ENCODE results near the gene SEZ6. TPM values are rescaled to one million over a fixed set of nuclear protein-coding genes. Genes with fewer than 3 reads are reported as not detected.
A peak's percentile ranks its signal among the peaks of the same experiment; 100 is the strongest.

SEZ6 gene
- total RNA-seq, 1 experiment from 2014 or later: 2.6 TPM

GRCh38 chr17:28951428-28951990, 54.3 kb downstream of the SEZ6 start, which contains the start of gene PHF12:
TSS of gene PHF12 (minus strand) at chr17:28951518. CDS start at chr17:28950960, 558 bp downstream.
- intact Hi-C loops (cut with micrococcal nuclease; ENCODE audit: unreplicated experiment): no loop called here
- TF ChIP-seq EZH2 (IDR thresholded peaks at IDR 0.05; ENCODE audit: borderline replicate concordance, low read depth, low read length, poor library complexity, severe bottlenecking): no peak
- TF ChIP-seq, protein P1, sequence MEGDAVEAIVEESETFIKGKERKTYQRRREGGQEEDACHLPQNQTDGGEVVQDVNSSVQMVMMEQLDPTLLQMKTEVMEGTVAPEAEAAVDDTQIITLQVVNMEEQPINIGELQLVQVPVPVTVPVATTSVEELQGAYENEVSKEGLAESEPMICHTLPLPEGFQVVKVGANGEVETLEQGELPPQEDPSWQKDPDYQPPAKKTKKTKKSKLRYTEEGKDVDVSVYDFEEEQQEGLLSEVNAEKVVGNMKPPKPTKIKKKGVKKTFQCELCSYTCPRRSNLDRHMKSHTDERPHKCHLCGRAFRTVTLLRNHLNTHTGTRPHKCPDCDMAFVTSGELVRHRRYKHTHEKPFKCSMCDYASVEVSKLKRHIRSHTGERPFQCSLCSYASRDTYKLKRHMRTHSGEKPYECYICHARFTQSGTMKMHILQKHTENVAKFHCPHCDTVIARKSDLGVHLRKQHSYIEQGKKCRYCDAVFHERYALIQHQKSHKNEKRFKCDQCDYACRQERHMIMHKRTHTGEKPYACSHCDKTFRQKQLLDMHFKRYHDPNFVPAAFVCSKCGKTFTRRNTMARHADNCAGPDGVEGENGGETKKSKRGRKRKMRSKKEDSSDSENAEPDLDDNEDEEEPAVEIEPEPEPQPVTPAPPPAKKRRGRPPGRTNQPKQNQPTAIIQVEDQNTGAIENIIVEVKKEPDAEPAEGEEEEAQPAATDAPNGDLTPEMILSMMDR (conservative IDR thresholded peaks at IDR 0.05; ENCODE audit: low read depth, low read length): no peak
- Histone ChIP-seq H3K4me1 (ENCODE audit: insufficient read depth, low read length, poor library complexity, severe bottlenecking) (peaks cover 30% of the 10 kb centered on the region), H3K27ac (ENCODE audit: low read depth, low read length, poor library complexity, severe bottlenecking) (peak within 1 kb of the TSS; percentile 95), H3K36me3 (ENCODE audit: insufficient read depth, low read length, poor library complexity, severe bottlenecking) (no peaks in the 10 kb centered on the region), H3K27me3 (replicated peaks; ENCODE audit: insufficient read depth, low read depth, low read length, poor library complexity) (no peaks in the 10 kb centered on the region), H3K4me3 (ENCODE audit: low read depth, low read length, poor library complexity, severe bottlenecking) (peak within 1 kb of the TSS; percentile 88), H3K9me3 (ENCODE audit: low read depth, low read length, poor library complexity, severe bottlenecking) (no peaks in the 10 kb centered on the region)
- DNase-seq (ENCODE audit: low spot score): peak; percentile 100
- ChIA-PET CTCF (interaction anchor here (0.6 to 2.6 kb wide), 9 partner anchors 14 to 360 kb away, joined by 3 to 9 read pairs (median 5); no protein-coding TSS in a partner anchor), POLR2A (ENCODE audit: low non-redundant PET) (interaction anchor here (0.6 to 1.0 kb wide), 2 partner anchors 39 to 232 kb away, joined by 5 to 9 read pairs; partner anchors contain the start of gene RPL23A)
- no TSS peak for BruUV-seq (replicated peaks)

DNA sequence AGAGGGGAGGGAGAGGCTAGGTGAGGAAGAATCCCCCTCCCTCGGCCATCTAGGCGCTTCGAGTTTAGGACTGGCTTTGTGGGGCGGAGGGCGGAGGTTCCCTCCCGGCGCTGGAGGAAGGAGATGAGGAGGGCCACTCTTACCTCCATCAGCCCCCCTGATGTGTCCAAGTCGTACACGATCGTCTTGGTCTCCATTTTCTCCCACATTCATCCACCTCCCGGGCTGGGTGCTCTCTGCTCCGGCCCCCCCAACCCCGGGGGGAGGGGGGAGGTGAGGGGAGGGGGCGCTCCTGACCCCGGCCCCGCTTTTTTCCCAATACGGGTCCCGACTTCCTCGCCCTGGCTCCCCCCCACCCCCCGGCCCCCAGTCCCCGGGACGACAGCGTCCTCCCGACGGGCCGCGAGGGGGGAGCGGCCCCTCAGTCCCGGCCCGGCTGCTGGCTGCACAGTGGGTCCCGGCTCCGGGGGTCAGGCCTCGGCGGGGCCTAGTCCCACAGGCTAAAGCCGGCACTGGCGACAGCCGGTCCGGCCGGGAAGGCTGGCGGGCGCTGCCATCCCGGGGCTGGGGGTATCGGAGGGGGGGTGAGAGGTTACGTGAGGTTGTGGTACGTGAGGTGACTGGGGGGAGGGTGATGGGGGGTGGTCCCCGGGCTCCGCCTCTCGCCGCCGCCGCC, 54.9 kb downstream of the SEZ6 start:
- BruUV-seq (replicated peaks): no TSS peak
- peaks cover 37% of the 10 kb centered on the region for H3K4me1 ChIP-seq (ENCODE audit: insufficient read depth, low read length, poor library complexity, severe bottlenecking)
- ChIA-PET CTCF (interaction anchor here (0.6 to 2.1 kb wide), 7 partner anchors 15 to 224 kb away, joined by 3 to 8 read pairs (median 6); no protein-coding TSS in a partner anchor), POLR2A (ENCODE audit: low non-redundant PET) (interaction anchor here (0.6 to 1.0 kb wide), 2 partner anchors 39 to 231 kb away, joined by 5 to 9 read pairs; partner anchors contain the start of gene RPL23A)
- H3K4me3 ChIP-seq (ENCODE audit: low read depth, low read length, poor library complexity, severe bottlenecking): peak overlapping the region; percentile 88
- H3K27ac ChIP-seq (ENCODE audit: low read depth, low read length, poor library complexity, severe bottlenecking): peak overlapping the region; percentile 93
- H3K9me3 ChIP-seq (ENCODE audit: low read depth, low read length, poor library complexity, severe bottlenecking): no peaks in the 10 kb centered on the region
- TF ChIP-seq, protein P1 (conservative IDR thresholded peaks at IDR 0.05; ENCODE audit: low read depth, low read length): no peak
- no peak for TF ChIP-seq EZH2 (IDR thresholded peaks at IDR 0.05; ENCODE audit: borderline replicate concordance, low read depth, low read length, poor library complexity, severe bottlenecking)
- no peaks in the 10 kb centered on the region for H3K27me3 ChIP-seq (replicated peaks; ENCODE audit: insufficient read depth, low read depth, low read length, poor library complexity)
- intact Hi-C loops (cut with micrococcal nuclease; ENCODE audit: unreplicated experiment): no loop called here
- no peak for DNase-seq (ENCODE audit: low spot score)
- no peaks in the 10 kb centered on the region for H3K36me3 ChIP-seq (ENCODE audit: insufficient read depth, low read length, poor library complexity, severe bottlenecking)

DNA sequence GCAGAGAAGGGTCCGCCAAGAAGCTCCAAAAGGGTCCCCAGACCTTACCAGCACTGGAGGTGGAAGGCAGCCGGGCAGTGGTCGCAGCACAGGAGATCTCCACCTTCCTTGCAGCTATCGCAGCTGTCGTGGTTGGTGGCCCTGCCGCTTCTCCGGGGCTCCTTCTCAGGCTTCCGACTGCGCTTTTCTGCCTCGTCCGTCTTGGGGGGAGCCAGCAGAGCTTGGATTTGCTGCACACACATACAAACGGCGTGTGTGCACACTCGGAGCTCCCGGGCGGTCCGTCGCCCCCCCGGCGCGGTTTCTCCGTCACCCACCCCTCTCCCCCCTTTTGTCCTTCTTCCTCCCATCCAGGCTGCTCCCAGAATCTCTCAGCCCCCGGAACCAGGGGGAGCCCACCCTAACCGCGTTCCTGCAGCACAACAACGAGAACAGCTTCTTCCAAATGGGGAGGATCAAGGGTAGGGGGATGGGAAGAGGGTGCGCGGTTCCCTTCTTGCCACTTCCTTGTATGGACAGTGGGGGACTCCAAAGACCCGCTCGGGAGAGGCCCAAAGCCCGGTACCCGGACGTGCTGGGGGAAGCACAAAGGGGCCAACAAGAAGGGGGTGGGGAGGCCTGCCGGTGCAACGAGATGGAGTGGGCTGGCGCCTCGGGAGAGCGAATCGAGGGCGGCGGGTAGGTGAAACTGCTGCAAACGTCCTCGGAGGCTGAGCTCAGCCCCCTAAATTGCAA, 55.6 kb downstream of the SEZ6 start:
- CTCF ChIA-PET: interaction anchor here (0.5 to 2.1 kb wide), 6 partner anchors 38 to 223 kb away, joined by 4 to 14 read pairs (median 7); no protein-coding TSS in a partner anchor
- intact Hi-C loops (cut with micrococcal nuclease; ENCODE audit: unreplicated experiment): no loop called here
- peak; percentile 77 for DNase-seq (ENCODE audit: low spot score)
- BruUV-seq (replicated peaks): no TSS peak
- POLR2A ChIA-PET (ENCODE audit: low non-redundant PET): interaction anchor here (0.7 kb wide), 2 partner anchors 167 to 223 kb away, joined by 3 to 4 read pairs; no protein-coding TSS in a partner anchor
- Histone ChIP-seq H3K36me3 (ENCODE audit: insufficient read depth, low read length, poor library complexity, severe bottlenecking) (no peaks in the 10 kb centered on the region), H3K9me3 (ENCODE audit: low read depth, low read length, poor library complexity, severe bottlenecking) (no peaks in the 10 kb centered on the region), H3K27ac (ENCODE audit: low read depth, low read length, poor library complexity, severe bottlenecking) (peak overlapping the region; percentile 93), H3K4me3 (ENCODE audit: low read depth, low read length, poor library complexity, severe bottlenecking) (peak overlapping the region; percentile 88), H3K4me1 (ENCODE audit: insufficient read depth, low read length, poor library complexity, severe bottlenecking) (peaks cover 44% of the 10 kb centered on the region), H3K27me3 (replicated peaks; ENCODE audit: insufficient read depth, low read depth, low read length, poor library complexity) (no peaks in the 10 kb centered on the region)
- TF ChIP-seq, protein P1 (conservative IDR thresholded peaks at IDR 0.05; ENCODE audit: low read depth, low read length): no peak
- TF ChIP-seq EZH2 (IDR thresholded peaks at IDR 0.05; ENCODE audit: borderline replicate concordance, low read depth, low read length, poor library complexity, severe bottlenecking): no peak
